Endothelial cell of umbilical vein (primary cell): Measurements from ENCODE around the gene GALNT9.

Experiments used
- CTCF ChIP-seq, 2 donors: IDR thresholded peaks; 1 replicate in 1 of 2; 2 replicates in 1 of 2; pipeline ENCODE4 v1.5.1; 2011; ENCODE audit warnings: low read length in 2 of 2, mild to moderate bottlenecking in 2 of 2, moderate library complexity in 2 of 2, control low read depth in 1 of 2, inconsistent platforms in 1 of 2, low read depth in 1 of 2; ENCODE audit not compliant: insufficient read depth in 1 of 2; ENCODE audit errors: extremely low read depth in 1 of 2
- EZH2 ChIP-seq: IDR thresholded peaks from 2 replicates; pipeline ENCODE4 v1.6.1; 2012; ENCODE audit warnings: borderline replicate concordance, low read depth, mild to moderate bottlenecking, moderate library complexity, low read length, inconsistent platforms; ENCODE audit not compliant: severe bottlenecking
- GATA2 ChIP-seq: IDR thresholded peaks from 2 replicates; pipeline ENCODE4 v1.7.0; 2011; ENCODE audit warnings: low read depth, mild to moderate bottlenecking, moderate library complexity, mixed read lengths, low read length; ENCODE audit not compliant: insufficient read length, insufficient read depth
- JUN ChIP-seq: IDR thresholded peaks from 2 replicates; pipeline ENCODE4 v1.6.1; 2011; ENCODE audit warnings: borderline replicate concordance, low read depth; ENCODE audit not compliant: insufficient read length, insufficient read depth
- MAX ChIP-seq: IDR thresholded peaks from 2 replicates; pipeline ENCODE4 v1.6.1; 2011; ENCODE audit not compliant: insufficient read depth, insufficient read length
- MYC ChIP-seq: IDR thresholded peaks from one replicate; pipeline ENCODE4 v1.6.1; 2011; ENCODE audit warnings: mild to moderate bottlenecking, low read depth, low read length
- POLR2A ChIP-seq: IDR thresholded peaks from 2 replicates; pipeline ENCODE4 v1.6.1; 2012; ENCODE audit warnings: low read depth, mild to moderate bottlenecking, control low read depth, low read length
- POLR2AphosphoS5 ChIP-seq: IDR thresholded peaks from 2 replicates; pipeline ENCODE4 v1.6.1; 2012; ENCODE audit warnings: low read depth, mild to moderate bottlenecking, control low read depth, low read length, moderate library complexity; ENCODE audit not compliant: insufficient read depth

GRCh38 chr12:132228476-132229192 is 100.8 kb downstream of the GALNT9 start:
- TF ChIP-seq CTCF (IDR thresholded peaks at IDR 0.05; ENCODE audit: extremely low read depth in 1 of 2, insufficient read depth in 1 of 2, low read depth in 1 of 2, low read length in 2 of 2) (no peak), POLR2AphosphoS5 (no peak), MAX (no peak), EZH2 (no peak), GATA2 (no peak), MYC (no peak), JUN (no peak), POLR2A (no peak)
